PC-9 (cell line): ENCODE measurements around the gene PIGB. TPM values are rescaled to one million over a fixed set of nuclear protein-coding genes. Genes with fewer than 3 reads are reported as not detected.

Experiments
- BruUV-seq: library from RNA; stranded (reverse); fragments of 400-500 nt; replicated peaks from 2 replicates; lab custom pipeline; 2021; lab: Mats Ljungman, UMichigan
- CTCF ChIA-PET: fragments of 300-600 bp; sonication (Branson Sonifier 250); formaldehyde crosslinking; loops from one replicate; lab custom pipeline; 2022; ENCODE audit warnings: antibody characterized with exemption; lab: Charles Lee
- POLR2A ChIA-PET: fragments of 300-600 bp; sonication (Branson Sonifier 250); formaldehyde crosslinking; loops from one replicate; lab custom pipeline; 2022; ENCODE audit warnings: antibody characterized with exemption; ENCODE audit not compliant: unreplicated experiment; lab: Charles Lee
- DNase-seq, 2 experiments: peaks; one replicate each; pipeline versions ENCODE4 v3.0.0 to v3.0.0-alpha.2; 2015 to 2022; ENCODE audit warnings: mixed read lengths in 1 of 2
- H2AFZ ChIP-seq: fragments of 200-600 bp; sonication (generic); 2 replicates; pipeline ENCODE4 v1.8.1; 2017; ENCODE audit warnings: antibody characterized with exemption
- H3F3A ChIP-seq: fragments of 200-600 bp; sonication (generic); 2 replicates; pipeline ENCODE4 v1.8.1; 2017; ENCODE audit warnings: antibody characterized with exemption, mild to moderate bottlenecking, low read depth; ENCODE audit not compliant: insufficient read depth
- H3K27ac ChIP-seq: fragments of 200-600 bp; sonication (generic); 2 replicates; pipeline ENCODE4 v1.6.1; 2016; ENCODE audit warnings: mixed run types
- H3K27me3 ChIP-seq: fragments of 200-600 bp; sonication (generic); 2 replicates; pipeline ENCODE4 v1.6.1; 2016; ENCODE audit warnings: low read depth, mixed run types; ENCODE audit not compliant: insufficient read depth
- H3K36me3 ChIP-seq: fragments of 200-600 bp; sonication (generic); 2 replicates; pipeline ENCODE4 v1.6.1; 2016; ENCODE audit warnings: low read depth, mixed run types
- H3K4me1 ChIP-seq: fragments of 200-600 bp; sonication (generic); replicated peaks from 2 replicates; pipeline ENCODE4 v1.6.1; 2016; ENCODE audit warnings: mixed run types; ENCODE audit not compliant: insufficient read depth
- H3K4me2 ChIP-seq: fragments of 200-600 bp; sonication (generic); 2 replicates; pipeline ENCODE4 v1.6.1; 2017; ENCODE audit warnings: mixed run types
- H3K4me3 ChIP-seq: fragments of 200-600 bp; sonication (generic); 2 replicates; pipeline ENCODE4 v1.6.1; 2016; ENCODE audit warnings: mixed run types
- H3K79me2 ChIP-seq: fragments of 200-600 bp; sonication (generic); 2 replicates; pipeline ENCODE4 v1.6.1; 2017; ENCODE audit warnings: low read depth, mixed run types
- H3K9me2 ChIP-seq: fragments of 200-600 bp; sonication (generic); 2 replicates; pipeline ENCODE4 v1.8.1; 2017; ENCODE audit warnings: mild to moderate bottlenecking; ENCODE audit not compliant: insufficient read depth
- H3K9me3 ChIP-seq: fragments of 200-600 bp; sonication (generic); 2 replicates; pipeline ENCODE4 v1.8.1; 2016; ENCODE audit warnings: low read depth; ENCODE audit not compliant: insufficient read depth
- H4K20me1 ChIP-seq: fragments of 200-600 bp; sonication (generic); 2 replicates; pipeline ENCODE4 v1.8.1; 2017; ENCODE audit not compliant: insufficient read depth
- CTCF ChIP-seq: fragments of 200-600 bp; sonication (generic); conservative IDR thresholded peaks from 2 replicates; pipeline ENCODE4 v1.6.1; 2017; ENCODE audit warnings: mixed run types, antibody characterized with exemption, mild to moderate bottlenecking, moderate library complexity
- EZH2 ChIP-seq: fragments of 200-600 bp; sonication (generic); IDR thresholded peaks from 2 replicates; pipeline ENCODE4 v1.8.0; 2017; ENCODE audit warnings: antibody characterized with exemption, low read depth
- intact Hi-C: fragments of 100-400 bp; cut with micrococcal nuclease; formaldehyde crosslinking; loops from one replicate; pipeline ENCODE4 v1.10.0; 2022; ENCODE audit not compliant: unreplicated experiment
- total RNA-seq: library from RNA; stranded (reverse); gene quantifications from 2 replicates; pipeline ENCODE4 v1.2.3, GENCODE V29; 2021

The PIGB gene
- total RNA-seq, 1 experiment from 2014 or later: 12.2 TPM

DNA sequence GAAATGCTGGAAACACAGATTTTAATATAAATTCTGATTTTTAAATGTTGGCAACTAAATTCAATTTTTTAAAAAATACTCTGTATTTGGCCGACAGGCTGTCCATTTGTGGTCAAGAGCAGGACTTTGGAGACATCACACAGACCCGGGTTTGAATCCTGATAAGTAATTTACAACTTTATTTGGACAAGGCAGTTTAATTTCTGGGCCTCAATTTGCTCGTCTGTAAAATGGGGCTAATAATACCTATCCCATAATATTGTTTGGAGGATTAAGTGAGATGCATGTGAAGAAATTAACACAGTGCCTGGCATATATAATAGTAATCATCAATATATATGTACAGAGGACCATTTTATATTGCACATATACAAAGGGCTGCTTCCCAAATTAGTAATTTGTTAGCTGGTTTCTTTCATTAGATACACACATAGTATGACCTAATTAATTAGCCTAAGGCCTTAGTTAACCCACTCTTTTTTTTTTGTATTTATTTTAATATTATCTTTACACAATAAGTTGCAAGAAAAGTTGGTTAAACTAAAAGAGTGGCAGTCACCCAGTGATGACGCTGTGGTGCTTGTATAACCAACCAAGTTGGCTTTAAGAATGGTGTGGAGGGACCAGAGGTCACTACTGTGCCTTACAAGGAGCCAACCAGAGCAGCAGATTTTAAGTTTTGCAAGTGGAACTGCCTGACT is 665 bp downstream of the PIGB start:
- CTCF ChIA-PET: interaction anchor here (0.5 to 0.9 kb wide), 2 partner anchors 89 to 477 kb away, joined by 3 to 4 read pairs; partner anchors contain the start of genes CCPG1 and PIERCE2
- H3K79me2 ChIP-seq: peaks cover 16% of the 10 kb centered on the region
- TSS peak; percentile 53 for BruUV-seq

DNA sequence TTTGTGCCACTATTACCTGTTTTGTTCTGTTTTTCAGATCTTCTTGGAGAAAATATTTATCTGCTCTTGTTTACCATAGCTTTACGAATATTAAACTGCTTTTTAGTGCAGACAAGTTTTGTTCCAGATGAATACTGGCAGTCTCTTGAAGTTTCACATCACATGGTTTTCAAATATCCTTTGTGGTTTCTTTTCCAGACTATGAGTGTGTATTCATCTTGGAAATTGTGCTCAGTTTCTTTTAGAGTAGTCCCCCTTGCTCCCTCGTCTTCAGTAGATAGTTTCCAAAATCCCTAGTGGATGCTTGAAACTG is 1.2 kb downstream of the PIGB start:
- H3K9me2 ChIP-seq: no peaks in the 10 kb centered on the region
- H3F3A ChIP-seq: peaks cover 8% of the 10 kb centered on the region; the same call in 1 of the 2 replicates
- TF ChIP-seq EZH2: no peak
- TF ChIP-seq CTCF: no peak
- no peaks in the 10 kb centered on the region for H4K20me1 ChIP-seq
- no peaks in the 10 kb centered on the region for H3K36me3 ChIP-seq
- no peaks in the 10 kb centered on the region for H3K9me3 ChIP-seq
- no peak overlapping the region for H3K27ac ChIP-seq
- no TSS peak for BruUV-seq
- no peaks in the 10 kb centered on the region for H3K27me3 ChIP-seq
- H3K4me2 ChIP-seq: peak overlapping the region; percentile 73
- POLR2A ChIA-PET: no interaction called here
- H2AFZ ChIP-seq: no peak overlapping the region
- CTCF ChIA-PET: no interaction called here
- H3K4me1 ChIP-seq: no peaks in the 10 kb centered on the region
- intact Hi-C loops: no loop called here
- no peak for DNase-seq
- peaks cover 16% of the 10 kb centered on the region for H3K79me2 ChIP-seq
- H3K4me3 ChIP-seq: no peak overlapping the region

More for the DNA sequence above, 665 bp downstream of the PIGB start:
- H3K36me3 ChIP-seq: no peaks in the 10 kb centered on the region
- POLR2A ChIA-PET: interaction anchor here (0.6 kb wide), 2 partner anchors 28 to 66 kb away, joined by 3 read pairs; no protein-coding TSS in a partner anchor
- H3K4me3 ChIP-seq: peak overlapping the region; percentile 76
- no peaks in the 10 kb centered on the region for H4K20me1 ChIP-seq
- H3K4me1 ChIP-seq: no peaks in the 10 kb centered on the region
- H2AFZ ChIP-seq: peak overlapping the region; percentile 90
- TF ChIP-seq CTCF (no peak), EZH2 (no peak)
- peak overlapping the region; percentile 81 for H3K27ac ChIP-seq
- peak overlapping the region; percentile 73 for H3K4me2 ChIP-seq
- H3F3A ChIP-seq: peaks cover 8% of the 10 kb centered on the region; the same call in 1 of the 2 replicates
- H3K9me2 ChIP-seq: no peaks in the 10 kb centered on the region
- no peaks in the 10 kb centered on the region for H3K9me3 ChIP-seq
- no peak for DNase-seq
- H3K27me3 ChIP-seq: no peaks in the 10 kb centered on the region
- intact Hi-C loops: loop anchor here (2.0 to 5.0 kb wide), 2 partner anchors 29 to 88 kb away; partner anchors contain the start of genes CCPG1 and PIERCE2

- Histone ChIP-seq H3K4me3 (no peak overlapping the region), H3K27me3 (no peaks in the 10 kb centered on the region), H3K27ac (no peak overlapping the region), H3K4me1 (no peaks in the 10 kb centered on the region), H3K4me2 (peak overlapping the region; percentile 73), H3K9me3 (no peaks in the 10 kb centered on the region), H3K9me2 (no peaks in the 10 kb centered on the region), H4K20me1 (no peaks in the 10 kb centered on the region), H3F3A (peaks cover 8% of the 10 kb centered on the region; the same call in 1 of the 2 replicates), H3K79me2 (peaks cover 16% of the 10 kb centered on the region), H3K36me3 (no peaks in the 10 kb centered on the region), H2AFZ (no peak overlapping the region)
- ChIA-PET POLR2A (no interaction called here), CTCF (no interaction called here)
- DNase-seq: no peak
- TF ChIP-seq EZH2: no peak
- TF ChIP-seq CTCF: no peak
- intact Hi-C loops: no loop called here
- BruUV-seq: no TSS peak
Observed at GRCh38 chr15:55320963-55321362, 1.9 kb downstream of the PIGB start.
